HG02840 (cell line): Measurements from ENCODE around the gene FGFRL1.

ENCODE experiments used
- ATAC-seq: cut with Tn5 transposase; IDR thresholded peaks from one replicate; pipeline ENCODE4 v1.9.1; 2021; ENCODE audit warnings: mild to moderate bottlenecking, moderate library complexity, moderate number of reproducible peaks; ENCODE audit not compliant: unreplicated experiment, low FRiP score

Gene FGFRL1

DNA sequence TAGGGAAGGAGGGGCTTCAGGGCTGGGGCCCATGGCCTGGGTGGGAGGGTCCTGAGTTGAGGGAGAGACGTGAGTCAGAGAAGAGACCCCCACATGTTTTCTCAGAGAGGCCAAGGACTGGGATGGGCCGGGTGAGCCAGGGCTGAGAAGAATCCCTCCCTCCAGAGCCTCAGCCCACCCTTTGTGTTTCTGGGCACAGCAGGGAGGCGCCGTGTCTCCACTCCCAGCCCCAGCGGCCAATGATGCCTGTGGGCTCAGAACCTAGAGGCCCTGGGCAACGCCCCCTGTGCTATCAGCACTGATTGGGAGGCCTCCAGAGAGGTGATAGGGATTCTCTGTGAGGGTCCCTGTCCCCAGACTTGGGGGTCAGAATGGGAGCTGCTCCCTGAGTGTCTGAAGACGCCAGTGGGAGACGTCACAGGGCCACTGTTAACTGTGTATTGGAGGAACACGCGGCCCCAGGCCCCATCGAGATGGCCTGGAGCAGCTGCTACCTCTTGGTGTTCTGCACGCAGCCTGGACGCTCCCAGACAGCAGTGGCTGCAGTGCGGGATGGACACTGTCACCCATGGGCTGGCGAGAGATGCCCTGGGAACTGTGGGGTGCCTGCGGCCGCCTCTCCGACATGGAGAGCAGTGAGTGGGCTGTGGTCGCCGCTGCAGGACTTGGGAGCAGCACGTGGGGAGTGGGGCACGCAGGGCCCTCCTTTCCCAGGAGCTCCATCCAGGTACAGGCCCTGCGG, 8.5 kb downstream of the FGFRL1 start:
- no peak for ATAC-seq

DNA sequence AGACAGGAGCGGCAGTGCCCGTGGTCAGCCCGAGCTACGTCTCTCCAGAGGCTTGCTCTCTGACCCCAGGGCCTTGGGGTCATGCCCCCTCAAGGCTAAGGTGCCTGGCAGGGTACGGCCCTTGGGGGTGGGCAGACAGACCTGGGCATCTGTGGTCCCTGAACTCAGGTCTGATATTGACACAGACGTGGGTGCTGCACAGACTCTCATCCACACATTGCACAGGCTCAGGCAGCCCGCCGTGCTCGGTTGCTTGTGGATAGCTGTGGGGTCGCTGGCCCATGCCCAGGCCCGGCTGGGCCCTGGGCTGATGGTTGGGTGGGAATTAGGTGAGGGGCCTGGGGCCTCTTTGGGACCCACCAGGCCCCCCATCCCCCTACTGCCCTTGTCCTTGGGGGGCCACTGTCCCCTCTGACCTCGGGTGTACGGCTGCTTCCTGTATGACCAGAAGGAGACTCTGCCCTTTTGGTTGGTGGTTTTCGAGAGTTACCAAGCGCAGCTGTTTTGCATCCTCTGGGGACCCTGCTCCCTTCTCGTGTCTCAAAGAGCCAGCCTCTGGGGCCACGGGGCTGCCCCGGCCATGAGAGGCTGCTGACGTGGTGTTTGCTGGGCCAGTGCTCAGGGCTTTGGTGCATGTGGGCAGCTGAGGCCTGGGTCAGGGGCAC, 10.1 kb downstream of the FGFRL1 start:
- ATAC-seq, result peak; percentile 60

- no peak for ATAC-seq
These were observed 10.8 kb downstream of the FGFRL1 start for GRCh38 chr4:1022051-1022738.

GRCh38 chr4:1022739-1023066, 11.3 kb downstream of the FGFRL1 start:
- ATAC-seq, result no peak

DNA sequence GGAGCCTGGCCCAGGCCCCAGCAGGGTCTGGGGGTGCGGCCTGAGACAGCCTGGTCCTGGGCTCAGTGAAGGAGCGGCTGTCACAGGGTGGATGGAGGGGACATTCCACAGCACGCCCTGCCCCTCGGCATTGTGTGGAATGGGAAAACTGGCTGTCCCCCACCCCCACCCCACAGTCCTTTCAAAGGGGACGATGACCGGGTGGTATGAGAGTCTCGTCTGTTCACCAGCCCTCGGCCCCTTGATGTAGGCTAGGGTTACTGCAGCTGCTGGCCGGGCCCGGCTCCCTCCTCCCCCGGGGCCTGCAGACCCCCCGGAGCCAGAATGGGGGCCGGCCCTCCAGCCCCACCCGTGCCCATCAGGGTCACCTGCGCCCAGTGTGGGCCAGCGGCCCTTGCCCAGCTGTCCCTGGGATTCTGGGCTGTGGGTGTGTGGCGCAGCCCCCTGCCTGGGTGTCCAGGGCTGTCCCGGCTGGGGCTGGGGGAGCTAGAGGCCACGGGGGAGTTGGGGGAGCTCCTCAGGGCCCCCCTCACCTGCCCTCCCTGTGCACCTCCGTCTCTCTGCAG, 11.7 kb downstream of the FGFRL1 start:
- no peak for ATAC-seq

DNA sequence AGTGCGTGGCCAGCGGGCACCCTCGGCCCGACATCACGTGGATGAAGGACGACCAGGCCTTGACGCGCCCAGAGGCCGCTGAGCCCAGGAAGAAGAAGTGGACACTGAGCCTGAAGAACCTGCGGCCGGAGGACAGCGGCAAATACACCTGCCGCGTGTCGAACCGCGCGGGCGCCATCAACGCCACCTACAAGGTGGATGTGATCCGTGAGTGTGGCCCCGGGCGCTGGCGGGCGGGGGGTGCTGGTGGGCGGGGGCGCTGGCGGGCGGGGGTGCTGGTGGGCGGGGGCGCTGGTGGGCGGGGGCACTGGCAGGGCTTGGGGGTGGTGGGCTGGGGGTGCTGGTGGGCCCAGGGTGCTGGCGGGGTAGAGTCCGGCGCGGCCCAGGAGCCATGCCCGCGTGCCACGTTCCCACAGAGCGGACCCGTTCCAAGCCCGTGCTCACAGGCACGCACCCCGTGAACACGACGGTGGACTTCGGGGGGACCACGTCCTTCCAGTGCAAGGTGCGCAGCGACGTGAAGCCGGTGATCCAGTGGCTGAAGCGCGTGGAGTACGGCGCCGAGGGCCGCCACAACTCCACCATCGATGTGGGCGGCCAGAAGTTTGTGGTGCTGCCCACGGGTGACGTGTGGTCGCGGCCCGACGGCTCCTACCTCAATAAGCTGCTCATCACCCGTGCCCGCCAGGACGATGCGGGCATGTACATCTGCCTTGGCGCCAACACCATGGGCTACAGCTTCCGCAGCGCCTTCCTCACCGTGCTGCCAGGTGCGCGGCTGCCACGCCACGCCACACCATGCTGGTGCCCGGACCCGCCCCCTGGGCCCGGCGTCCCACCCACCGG, 12.7 kb downstream of the FGFRL1 start:
- no peak for ATAC-seq

- ATAC-seq, result no peak
These were observed 13.6 kb downstream of the FGFRL1 start for GRCh38 chr4:1024882-1025545.

GRCh38 chr4:1026115-1026514, 14.7 kb downstream of the FGFRL1 start:
- ATAC-seq, result no peak

DNA sequence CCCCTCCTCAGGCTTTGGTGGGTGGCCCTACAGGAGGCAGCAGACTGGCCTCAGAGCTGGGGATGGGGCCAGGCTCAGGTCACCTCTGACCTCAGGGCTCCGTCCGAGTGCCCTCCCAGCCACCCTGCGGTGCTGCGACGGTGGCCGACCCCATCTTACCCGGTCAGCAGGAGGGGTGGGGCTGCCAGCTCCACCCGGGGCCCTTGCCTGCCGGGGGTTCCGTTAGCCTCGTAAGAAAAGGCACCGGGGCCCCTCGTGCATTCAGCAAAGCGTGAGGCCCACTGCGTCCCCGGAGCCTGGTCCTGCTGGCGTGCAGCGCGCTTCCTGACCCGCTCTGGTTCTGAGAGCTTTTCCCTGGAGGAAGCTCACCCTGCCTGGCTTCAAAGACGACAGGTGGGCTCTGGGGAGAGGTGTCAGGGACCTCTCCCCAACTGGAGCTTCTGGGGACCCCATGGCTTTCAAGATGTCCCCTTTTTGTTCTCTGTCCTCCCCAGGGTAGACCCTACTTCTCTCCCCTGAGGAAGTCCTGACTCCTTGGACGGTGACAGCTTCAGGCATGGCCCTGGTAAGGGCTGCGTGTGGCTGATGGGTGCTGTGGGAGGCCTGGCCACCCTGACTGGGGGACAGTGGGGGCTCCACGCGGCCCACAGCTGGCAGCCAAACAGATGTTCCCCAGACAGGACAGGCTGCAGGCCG, 15.9 kb downstream of the FGFRL1 start:
- no peak for ATAC-seq

DNA sequence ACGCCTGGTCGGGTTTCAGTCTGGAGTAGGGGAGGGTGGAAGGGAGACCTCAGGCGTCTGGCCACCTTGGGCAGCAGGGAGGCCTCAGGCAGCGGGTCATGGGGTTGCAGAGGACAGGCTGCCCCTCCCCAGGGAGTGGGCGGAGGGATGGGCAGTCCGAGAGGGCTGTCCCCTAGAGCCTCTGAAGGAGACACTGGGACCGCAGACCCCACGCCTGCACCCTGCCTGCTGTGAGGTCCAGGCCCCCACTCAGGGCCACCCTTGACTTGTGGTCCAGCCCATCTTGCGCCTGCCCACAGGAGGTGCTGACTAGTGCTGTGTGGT, 16.5 kb downstream of the FGFRL1 start:
- no peak for ATAC-seq

DNA sequence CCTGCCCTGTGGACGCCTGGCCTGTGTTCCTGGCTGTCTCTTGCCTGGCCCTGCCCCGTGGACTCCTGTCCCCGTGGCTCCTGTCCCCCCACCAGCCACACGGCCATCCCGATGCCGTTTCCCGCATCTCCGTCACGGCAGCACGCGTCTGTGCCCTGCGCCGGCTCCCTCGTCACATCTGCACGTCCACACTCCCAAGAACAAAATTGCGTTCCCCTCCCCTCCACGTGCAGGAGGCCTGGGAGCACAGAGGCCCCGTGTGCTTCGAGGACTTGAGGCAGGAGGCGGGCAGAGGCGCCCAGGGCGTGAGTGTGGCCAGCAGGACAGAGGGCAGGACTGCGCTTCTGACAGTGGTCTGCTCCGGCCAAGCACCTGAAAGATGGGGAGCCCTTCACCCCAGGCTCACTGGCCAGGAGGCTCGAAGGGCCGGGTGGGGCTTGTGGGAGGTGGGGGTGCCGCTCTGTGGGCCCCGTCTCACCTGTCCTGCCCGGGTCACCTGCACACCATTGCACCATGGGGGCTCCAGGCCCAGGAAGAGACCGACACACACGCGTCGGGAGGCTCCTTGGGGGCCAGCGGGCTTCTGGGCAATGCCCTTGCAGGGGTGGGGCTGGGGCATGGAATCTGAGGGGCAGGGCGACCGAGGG, 17.3 kb downstream of the FGFRL1 start:
- ATAC-seq, result no peak

- ATAC-seq, result no peak
These were observed 18.1 kb downstream of the FGFRL1 start for GRCh38 chr4:1029529-1029928.

DNA sequence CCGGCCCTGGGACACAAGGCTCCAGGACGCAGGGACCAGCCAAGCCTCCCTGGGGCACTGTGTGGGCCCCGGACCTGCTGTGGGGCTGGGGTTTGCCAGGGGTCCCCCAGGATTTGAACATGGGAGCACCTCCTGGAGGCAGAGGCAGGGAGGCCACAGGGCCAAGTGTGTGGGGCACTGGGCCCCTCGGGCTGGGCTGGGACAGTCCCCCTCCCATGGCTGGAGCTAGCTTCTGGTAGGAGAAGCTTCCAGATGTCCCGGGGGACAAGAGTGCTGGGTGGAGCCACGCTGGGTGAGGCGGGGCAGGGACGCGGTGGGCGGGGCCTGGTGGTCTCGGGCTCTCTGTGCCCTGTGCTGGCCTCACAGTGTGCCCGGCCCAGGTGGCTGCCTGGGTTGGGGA, 18.6 kb downstream of the FGFRL1 start:
- ATAC-seq, result no peak

DNA sequence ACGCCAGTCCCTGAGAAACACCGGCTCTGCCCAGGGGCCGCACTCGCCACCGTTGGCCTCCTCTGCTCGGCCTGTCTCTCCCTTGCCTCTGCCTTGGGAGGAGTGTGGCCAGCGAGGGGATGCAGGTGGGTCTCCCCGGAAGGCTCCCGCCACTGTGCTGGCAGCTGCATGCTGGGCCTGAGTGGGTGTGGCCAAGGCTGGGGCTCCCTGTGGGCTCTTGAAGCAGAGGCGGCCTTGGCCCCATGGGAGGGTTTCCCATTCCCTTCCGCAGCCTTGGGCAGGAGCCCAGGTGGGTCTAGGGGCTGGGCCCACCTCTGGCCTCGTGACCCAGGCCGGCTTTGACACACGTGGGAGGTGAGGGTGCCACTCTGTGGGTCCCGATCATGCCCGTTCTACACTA, 19.1 kb downstream of the FGFRL1 start:
- no peak for ATAC-seq

DNA sequence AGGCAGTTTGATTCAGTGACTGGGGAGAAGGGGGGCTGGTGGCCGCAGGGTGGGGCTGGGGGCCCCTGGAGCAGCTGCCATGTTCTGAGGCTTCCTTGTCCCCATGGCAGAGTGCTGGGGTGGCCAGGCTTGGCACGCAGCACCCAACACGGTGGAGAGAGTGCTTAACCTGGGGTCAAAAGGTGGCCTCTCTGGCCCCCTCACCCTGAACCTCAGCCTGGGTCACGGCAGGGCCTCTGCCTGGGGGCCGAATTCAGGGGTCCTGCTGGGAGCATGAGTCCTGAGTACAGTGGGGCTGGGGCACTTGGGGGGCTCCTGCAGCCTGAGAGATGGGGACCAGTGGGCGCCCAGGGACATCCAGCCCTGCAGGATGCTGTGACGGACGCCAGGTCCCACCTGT, 19.9 kb downstream of the FGFRL1 start:
- ATAC-seq, result no peak

DNA sequence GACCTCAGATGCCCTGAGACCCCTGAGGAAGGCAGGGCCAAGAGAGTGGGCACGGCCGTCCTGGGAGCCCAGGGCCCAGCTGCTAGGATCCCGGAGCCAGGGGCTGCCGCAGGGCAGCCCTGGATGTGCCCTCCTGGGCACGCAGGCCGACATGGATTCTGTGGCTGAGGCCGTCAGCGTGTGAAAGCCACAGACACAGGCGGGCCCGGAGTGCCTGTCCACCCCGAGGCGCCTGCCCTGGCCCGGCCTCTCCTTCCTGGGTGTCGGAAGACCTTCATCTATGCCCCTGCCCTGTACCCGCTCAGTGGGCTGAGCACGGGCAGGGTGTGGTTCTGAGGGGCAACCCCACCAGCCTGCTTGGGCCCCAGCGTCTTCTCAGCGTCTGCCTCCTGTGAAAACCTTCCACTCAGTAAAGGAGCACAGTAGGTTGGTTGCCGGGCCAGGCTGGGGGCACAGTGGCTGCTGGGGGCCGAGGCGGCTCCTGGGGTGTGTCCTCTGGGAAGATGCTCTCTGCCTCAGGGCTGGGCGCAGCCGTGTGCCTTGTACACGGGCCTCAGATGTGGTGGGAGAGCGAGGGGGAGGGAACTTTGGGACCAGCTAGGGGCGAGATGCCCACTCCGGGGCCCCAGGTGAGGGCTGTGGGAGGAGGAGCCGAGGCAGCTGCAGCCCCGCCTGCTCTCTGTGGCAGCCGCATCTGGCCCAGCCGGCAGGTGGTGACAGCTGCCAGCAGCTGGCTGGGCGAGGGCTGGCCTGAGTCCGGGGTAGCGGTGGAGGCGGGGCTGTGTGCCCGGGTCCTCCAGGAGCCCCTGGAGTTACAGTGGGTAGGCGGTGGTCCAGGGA, 20.8 kb downstream of the FGFRL1 start:
- no peak for ATAC-seq

DNA sequence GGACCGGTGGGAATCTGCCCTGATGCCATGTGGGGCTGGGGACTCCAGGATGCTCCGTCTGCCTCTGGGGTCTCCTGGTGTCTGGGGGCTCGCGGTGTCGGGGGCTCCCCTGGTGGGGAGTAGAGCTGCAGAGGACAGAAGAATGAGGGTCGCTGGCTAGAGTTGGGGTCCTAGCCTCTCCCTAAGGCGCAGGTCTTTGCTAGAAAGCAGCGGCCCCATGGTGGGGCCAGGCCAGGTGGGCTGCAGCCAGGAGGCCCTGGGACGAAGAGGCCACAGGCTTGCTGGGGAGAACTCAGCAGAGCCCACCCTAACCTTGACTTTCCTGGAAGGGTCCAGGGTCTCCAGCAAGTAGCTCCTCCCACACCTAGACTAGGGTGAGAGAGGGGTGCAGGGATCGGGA, 21.4 kb downstream of the FGFRL1 start:
- no peak for ATAC-seq

GRCh38 chr4:1033840-1034551, 22.6 kb downstream of the FGFRL1 start:
- no peak for ATAC-seq
